Measurements from ENCODE around the gene KBTBD2.
"Not testable (repeated sequence)": the region's sequence is repeated elsewhere in the genome, so short reads cannot be mapped to it uniquely, and the experiment has no call there.

Gene KBTBD2

GRCh38 chr7:32892521-32893206 lies 1.1 kb upstream of the KBTBD2 start:
- DNase-seq, result peak; percentile 84

GRCh38 chr7:32891800-32892520 lies 400 bp upstream of the KBTBD2 start:
- peak; percentile 99 for DNase-seq

- no peak for DNase-seq
These were observed 842 bp downstream of the KBTBD2 start for GRCh38 chr7:32890793-32891042.

- DNase-seq, result no peak
These were observed 1.4 kb downstream of the KBTBD2 start for GRCh38 chr7:32890010-32890792.

GRCh38 chr7:32888505-32888904 lies 3.1 kb downstream of the KBTBD2 start:
- DNase-seq, result no peak

GRCh38 chr7:32887395-32887794 lies 4.2 kb downstream of the KBTBD2 start:
- no peak for DNase-seq

- DNase-seq, result no peak
These were observed 10.2 kb downstream of the KBTBD2 start for GRCh38 chr7:32881074-32881982.

- no peak for DNase-seq
These were observed 12.1 kb downstream of the KBTBD2 start for GRCh38 chr7:32879460-32879859.

- not testable (repeated sequence) for DNase-seq
These were observed 13.5 kb downstream of the KBTBD2 start for GRCh38 chr7:32878023-32878422.

- no peak for DNase-seq
These were observed 19.1 kb downstream of the KBTBD2 start for GRCh38 chr7:32872421-32872820.

GRCh38 chr7:32871624-32872371 lies 19.8 kb downstream of the KBTBD2 start:
- no peak for DNase-seq

GRCh38 chr7:32870298-32870697 lies 21.3 kb downstream of the KBTBD2 start:
- no peak for DNase-seq

GRCh38 chr7:32869716-32870115 lies 21.8 kb downstream of the KBTBD2 start:
- no peak for DNase-seq

GRCh38 chr7:32868116-32868515 lies 23.4 kb downstream of the KBTBD2 start:
- no peak for DNase-seq

GRCh38 chr7:32865448-32866030 lies 26.0 kb downstream of the KBTBD2 start:
- DNase-seq, result no peak

GRCh38 chr7:32863872-32864271 lies 27.7 kb downstream of the KBTBD2 start:
- not testable (repeated sequence) for DNase-seq

- no peak for DNase-seq
These were observed 31.5 kb downstream of the KBTBD2 start for GRCh38 chr7:32860090-32860489.

GRCh38 chr7:32858648-32859047 lies 32.9 kb downstream of the KBTBD2 start:
- no peak for DNase-seq

GRCh38 chr7:32857063-32857462 lies 34.5 kb downstream of the KBTBD2 start:
- not testable (repeated sequence) for DNase-seq

- not testable (repeated sequence) for DNase-seq
These were observed 35.5 kb downstream of the KBTBD2 start for GRCh38 chr7:32855837-32856775.

- DNase-seq, result not testable (repeated sequence)
These were observed 40.9 kb downstream of the KBTBD2 start for GRCh38 chr7:32850654-32851053.
